ENCODE measurements around the gene ELMO2. TPM values are rescaled to one million over a fixed set of nuclear protein-coding genes. Genes with fewer than 3 reads are reported as not detected.

Gene ELMO2
- total RNA-seq, 1 donor from 2014 or later = 45.6 TPM

DNA sequence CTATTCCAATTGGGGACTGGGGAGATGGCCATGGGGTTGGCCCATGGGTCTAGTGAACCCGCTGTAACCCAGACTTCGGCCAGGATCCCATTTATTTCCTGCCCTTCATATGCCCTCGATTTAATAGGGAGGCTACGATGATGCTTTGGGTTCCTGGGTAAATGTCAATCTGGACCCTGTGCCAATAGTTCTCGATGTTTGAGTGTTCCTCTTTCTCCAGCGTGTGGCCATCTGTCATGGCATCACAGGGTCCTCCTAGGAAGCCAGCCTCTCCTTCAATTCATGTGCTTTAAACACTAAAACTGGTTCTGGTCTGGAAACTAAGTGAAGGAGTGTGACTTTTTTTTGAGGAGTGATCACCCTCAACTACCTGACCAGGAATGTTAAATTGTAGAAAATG, 28.7 kb upstream of the ELMO2 start:
- TF ChIP-seq, protein P1, sequence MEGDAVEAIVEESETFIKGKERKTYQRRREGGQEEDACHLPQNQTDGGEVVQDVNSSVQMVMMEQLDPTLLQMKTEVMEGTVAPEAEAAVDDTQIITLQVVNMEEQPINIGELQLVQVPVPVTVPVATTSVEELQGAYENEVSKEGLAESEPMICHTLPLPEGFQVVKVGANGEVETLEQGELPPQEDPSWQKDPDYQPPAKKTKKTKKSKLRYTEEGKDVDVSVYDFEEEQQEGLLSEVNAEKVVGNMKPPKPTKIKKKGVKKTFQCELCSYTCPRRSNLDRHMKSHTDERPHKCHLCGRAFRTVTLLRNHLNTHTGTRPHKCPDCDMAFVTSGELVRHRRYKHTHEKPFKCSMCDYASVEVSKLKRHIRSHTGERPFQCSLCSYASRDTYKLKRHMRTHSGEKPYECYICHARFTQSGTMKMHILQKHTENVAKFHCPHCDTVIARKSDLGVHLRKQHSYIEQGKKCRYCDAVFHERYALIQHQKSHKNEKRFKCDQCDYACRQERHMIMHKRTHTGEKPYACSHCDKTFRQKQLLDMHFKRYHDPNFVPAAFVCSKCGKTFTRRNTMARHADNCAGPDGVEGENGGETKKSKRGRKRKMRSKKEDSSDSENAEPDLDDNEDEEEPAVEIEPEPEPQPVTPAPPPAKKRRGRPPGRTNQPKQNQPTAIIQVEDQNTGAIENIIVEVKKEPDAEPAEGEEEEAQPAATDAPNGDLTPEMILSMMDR (IDR thresholded peaks at IDR 0.05) = no peak
- H3K36me3 Mint-ChIP-seq (ENCODE audit: low read depth) = no peaks in the 10 kb centered on the region
- intact Hi-C loops (cut with micrococcal nuclease) = no loop called here
- H3K27me3 Mint-ChIP-seq = peaks cover 21% of the 10 kb centered on the region
- POLR2A ChIA-PET = no interaction called here
- no peak for ATAC-seq (ENCODE audit: low read depth)
- CTCF ChIA-PET = no interaction called here
- no peak for DNase-seq
- no peak overlapping the region for H3K4me3 Mint-ChIP-seq
- no peak overlapping the region for H3K27ac Mint-ChIP-seq
- no peaks in the 10 kb centered on the region for H3K4me1 Mint-ChIP-seq
- H3K9me3 Mint-ChIP-seq = no peaks in the 10 kb centered on the region

DNA sequence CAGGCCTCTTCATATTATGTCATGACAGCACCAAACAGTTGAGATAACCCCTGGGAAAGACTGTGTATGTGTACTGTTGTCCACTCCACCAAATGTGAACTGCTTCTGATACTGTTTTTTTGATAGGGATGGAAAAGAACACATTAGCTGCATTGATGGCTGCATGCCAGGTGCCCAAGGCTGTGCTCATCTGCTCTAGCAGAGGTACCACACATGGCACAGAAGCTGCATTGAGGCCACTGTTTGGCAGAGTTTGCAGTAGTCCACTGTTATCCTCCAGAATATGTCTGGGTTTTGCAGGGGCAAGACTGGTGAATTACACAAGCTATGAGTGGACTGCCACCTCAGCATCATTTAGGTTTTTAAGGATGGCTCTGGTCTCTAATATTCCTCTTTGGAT, 28.2 kb upstream of the ELMO2 start:
- ChIA-PET POLR2A (no interaction called here), CTCF (no interaction called here)
- H3K27ac Mint-ChIP-seq = no peak overlapping the region
- TF ChIP-seq, protein P1 (IDR thresholded peaks at IDR 0.05) = no peak
- peaks cover 23% of the 10 kb centered on the region for H3K27me3 Mint-ChIP-seq
- ATAC-seq (ENCODE audit: low read depth) (no peak), DNase-seq (no peak)
- no peaks in the 10 kb centered on the region for H3K4me1 Mint-ChIP-seq
- H3K36me3 Mint-ChIP-seq (ENCODE audit: low read depth) = no peaks in the 10 kb centered on the region
- intact Hi-C loops (cut with micrococcal nuclease) = no loop called here
- no peaks in the 10 kb centered on the region for H3K9me3 Mint-ChIP-seq
- H3K4me3 Mint-ChIP-seq = no peak overlapping the region

DNA sequence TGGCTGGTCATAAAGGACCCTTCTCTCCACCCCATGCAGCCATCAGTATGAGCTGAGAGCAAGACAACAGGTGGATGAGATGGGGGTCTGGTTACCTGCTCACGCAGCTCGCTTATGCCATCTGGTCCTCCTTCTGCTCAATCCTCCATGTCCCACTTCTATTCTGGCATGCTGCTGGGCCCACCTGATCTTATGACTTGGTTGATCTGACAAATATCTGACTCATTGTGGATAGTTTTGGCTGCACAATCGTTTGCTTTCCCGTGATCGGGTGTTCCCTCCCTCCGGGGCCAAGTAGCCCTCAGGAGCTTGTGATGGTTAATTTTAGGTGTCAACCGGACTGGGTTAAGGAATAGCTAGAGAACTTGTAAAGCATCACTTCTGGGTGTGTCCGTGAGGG, 26.6 kb upstream of the ELMO2 start:
- peaks cover 23% of the 10 kb centered on the region for H3K27me3 Mint-ChIP-seq
- intact Hi-C loops (cut with micrococcal nuclease) = no loop called here
- DNase-seq (no peak), ATAC-seq (ENCODE audit: low read depth) (no peak)
- no peak overlapping the region for H3K4me3 Mint-ChIP-seq
- H3K27ac Mint-ChIP-seq = no peak overlapping the region
- ChIA-PET CTCF (no interaction called here), POLR2A (no interaction called here)
- TF ChIP-seq, protein P1 (IDR thresholded peaks at IDR 0.05) = no peak
- no peaks in the 10 kb centered on the region for H3K9me3 Mint-ChIP-seq
- H3K36me3 Mint-ChIP-seq (ENCODE audit: low read depth) = no peaks in the 10 kb centered on the region
- H3K4me1 Mint-ChIP-seq = no peaks in the 10 kb centered on the region

DNA sequence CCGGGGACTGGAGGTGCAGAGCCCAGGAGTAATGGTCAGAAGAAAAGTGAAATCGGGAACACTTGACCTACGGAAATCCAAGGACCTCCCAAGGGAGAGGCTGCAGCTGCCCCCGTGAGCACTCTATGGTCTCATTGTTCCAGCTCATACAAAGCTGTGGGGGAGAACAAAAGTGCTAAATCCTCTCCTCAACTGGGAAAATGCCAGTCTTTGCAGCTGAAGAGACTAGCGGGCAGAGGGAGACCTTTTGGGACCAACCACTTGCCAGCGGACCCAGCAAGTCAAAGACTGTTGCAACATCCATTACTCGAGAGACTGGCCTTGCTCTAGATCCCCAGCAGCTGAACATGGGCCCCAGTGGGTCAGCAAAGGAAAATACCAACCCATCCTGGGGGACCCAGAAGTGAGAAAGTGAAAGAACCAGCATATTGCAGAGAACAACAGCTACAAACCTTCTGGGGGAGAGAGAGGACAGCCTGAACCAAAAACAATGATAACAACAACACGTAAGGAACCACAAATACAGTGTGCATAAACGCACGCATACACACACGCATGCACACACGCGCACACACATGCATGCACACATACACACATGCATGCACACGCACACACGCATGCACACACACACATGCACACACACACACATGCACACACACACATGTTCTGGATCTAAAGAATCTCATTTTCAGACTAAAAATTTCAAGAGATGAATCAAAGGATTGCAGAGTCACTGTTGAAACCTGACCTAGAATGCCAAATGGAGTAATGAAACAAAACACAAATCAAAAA, 24.7 kb upstream of the ELMO2 start:
- CTCF ChIA-PET = no interaction called here

DNA sequence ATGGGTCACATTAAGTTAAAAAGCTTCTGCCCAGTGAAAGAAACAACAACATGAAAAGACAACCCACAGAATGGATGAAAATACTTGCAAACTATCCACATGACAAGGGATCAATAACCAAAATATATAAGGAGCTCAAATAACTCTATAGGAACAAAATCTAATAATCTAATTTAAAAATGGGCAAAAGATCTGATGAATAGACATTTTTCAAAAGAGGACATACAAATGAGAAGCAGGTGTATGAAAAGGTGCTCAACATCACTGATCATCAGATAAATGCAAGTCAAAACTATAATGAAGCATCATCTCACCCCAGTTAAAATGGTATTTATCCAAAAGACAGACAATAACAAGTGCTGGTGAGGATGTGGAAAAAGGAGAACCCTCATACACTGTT, 21.0 kb upstream of the ELMO2 start:
- Mint-ChIP-seq H3K9me3 (no peaks in the 10 kb centered on the region), H3K27ac (no peak overlapping the region), H3K27me3 (peaks cover 43% of the 10 kb centered on the region), H3K36me3 (ENCODE audit: low read depth) (no peaks in the 10 kb centered on the region), H3K4me3 (no peak overlapping the region), H3K4me1 (no peaks in the 10 kb centered on the region)
- TF ChIP-seq, protein P1 (IDR thresholded peaks at IDR 0.05) = no peak
- DNase-seq = no peak
- intact Hi-C loops (cut with micrococcal nuclease) = no loop called here
- ChIA-PET CTCF (no interaction called here), POLR2A (no interaction called here)
- no peak for ATAC-seq (ENCODE audit: low read depth)

More for the DNA sequence above, 24.7 kb upstream of the ELMO2 start:
- no peaks in the 10 kb centered on the region for H3K9me3 Mint-ChIP-seq
- TF ChIP-seq, protein P1 (IDR thresholded peaks at IDR 0.05) = no peak
- no peaks in the 10 kb centered on the region for H3K36me3 Mint-ChIP-seq (ENCODE audit: low read depth)
- no peak overlapping the region for H3K27ac Mint-ChIP-seq
- H3K4me3 Mint-ChIP-seq = no peak overlapping the region
- intact Hi-C loops (cut with micrococcal nuclease) = no loop called here
- POLR2A ChIA-PET = no interaction called here
- H3K4me1 Mint-ChIP-seq = no peaks in the 10 kb centered on the region
- no peak for ATAC-seq (ENCODE audit: low read depth)
- peaks cover 32% of the 10 kb centered on the region for H3K27me3 Mint-ChIP-seq
- no peak for DNase-seq

Measured in activated B cell treated with CpG ODN at 0.5 μM for 24 hours (primary cell).